HG02571 (cell line): ENCODE results near the gene LDLRAD4.

Experiments
- ATAC-seq: cut with Tn5 transposase; IDR thresholded peaks from one replicate; pipeline ENCODE4 v1.9.1; 2021; ENCODE audit warnings: mild to moderate bottlenecking, moderate library complexity; ENCODE audit not compliant: unreplicated experiment

Gene LDLRAD4

GRCh38 chr18:13499803-13500202 is 281.2 kb downstream of the LDLRAD4 start:
- no peak for ATAC-seq

- no peak for ATAC-seq
Observed at GRCh38 chr18:13500227-13500865, 281.8 kb downstream of the LDLRAD4 start.

GRCh38 chr18:13500869-13501542 is 282.4 kb downstream of the LDLRAD4 start:
- no peak for ATAC-seq

- no peak for ATAC-seq
Observed at GRCh38 chr18:13501543-13501887, 283.0 kb downstream of the LDLRAD4 start.

GRCh38 chr18:13501891-13502290 is 283.3 kb downstream of the LDLRAD4 start:
- ATAC-seq: peak; percentile 99

- ATAC-seq: no peak
Observed at GRCh38 chr18:13502585-13502984, 284.0 kb downstream of the LDLRAD4 start.

- no peak for ATAC-seq
Observed at GRCh38 chr18:13503836-13504235, 285.3 kb downstream of the LDLRAD4 start.

- ATAC-seq: no peak
Observed at GRCh38 chr18:13505780-13506345, 287.3 kb downstream of the LDLRAD4 start.

- no peak for ATAC-seq
Observed at GRCh38 chr18:13510594-13510993, 292.0 kb downstream of the LDLRAD4 start.

- no peak for ATAC-seq
Observed at GRCh38 chr18:13511961-13512577, 293.5 kb downstream of the LDLRAD4 start.

GRCh38 chr18:13513021-13513420 is 294.5 kb downstream of the LDLRAD4 start:
- ATAC-seq: no peak

GRCh38 chr18:13513481-13513880 is 294.9 kb downstream of the LDLRAD4 start:
- no peak for ATAC-seq

GRCh38 chr18:13514558-13514957 is 296.0 kb downstream of the LDLRAD4 start:
- no peak for ATAC-seq

- no peak for ATAC-seq
Observed at GRCh38 chr18:13516855-13517254, 298.3 kb downstream of the LDLRAD4 start.

GRCh38 chr18:13517369-13517768 is 298.8 kb downstream of the LDLRAD4 start:
- no peak for ATAC-seq

GRCh38 chr18:13518382-13518781 is 299.8 kb downstream of the LDLRAD4 start:
- ATAC-seq: no peak

- ATAC-seq: no peak
Observed at GRCh38 chr18:13520306-13520705, 301.7 kb downstream of the LDLRAD4 start.

GRCh38 chr18:13520741-13521140 is 302.2 kb downstream of the LDLRAD4 start:
- ATAC-seq: no peak

- no peak for ATAC-seq
Observed at GRCh38 chr18:13521418-13521817, 302.9 kb downstream of the LDLRAD4 start.

- ATAC-seq: no peak
Observed at GRCh38 chr18:13522256-13522655, 303.7 kb downstream of the LDLRAD4 start.

- no peak for ATAC-seq
Observed at GRCh38 chr18:13522861-13523660, 304.5 kb downstream of the LDLRAD4 start.
